Rectal smooth muscle tissue (tissue), 1 donor: ENCODE data around the gene IGFBP5.

Experiments
- H3K27ac ChIP-seq: one replicate; pipeline ENCODE4 v1.7.0; 2013; ENCODE audit warnings: low read depth, low read length, inconsistent platforms
- H3K27me3 ChIP-seq: one replicate; pipeline ENCODE4 v1.7.0; 2013; ENCODE audit warnings: low read length; ENCODE audit not compliant: control insufficient read depth, insufficient read depth
- H3K36me3 ChIP-seq: one replicate; pipeline ENCODE4 v1.7.0; 2013; ENCODE audit warnings: low read length; ENCODE audit not compliant: control insufficient read depth, insufficient read depth
- H3K4me1 ChIP-seq: one replicate; pipeline ENCODE4 v1.7.0; 2013; ENCODE audit warnings: low read length; ENCODE audit not compliant: control insufficient read depth, insufficient read depth
- H3K4me3 ChIP-seq: one replicate; pipeline ENCODE4 v1.7.0; 2013; ENCODE audit warnings: low read length
- H3K9ac ChIP-seq: one replicate; pipeline ENCODE4 v1.7.0; 2013; ENCODE audit warnings: low read length

Gene IGFBP5

GRCh38 chr2:216657980-216658379, 37.4 kb downstream of the IGFBP5 start:
- Histone ChIP-seq H3K27ac (no peak overlapping the region), H3K36me3 (no peaks in the 10 kb centered on the region), H3K4me3 (no peak overlapping the region), H3K27me3 (no peaks in the 10 kb centered on the region), H3K9ac (no peak overlapping the region), H3K4me1 (no peaks in the 10 kb centered on the region)

- Histone ChIP-seq H3K9ac (no peak overlapping the region), H3K27me3 (no peaks in the 10 kb centered on the region), H3K4me3 (no peak overlapping the region), H3K36me3 (no peaks in the 10 kb centered on the region), H3K4me1 (no peaks in the 10 kb centered on the region), H3K27ac (no peak overlapping the region)
Observed at GRCh38 chr2:216657086-216657855, 38.1 kb downstream of the IGFBP5 start.

DNA sequence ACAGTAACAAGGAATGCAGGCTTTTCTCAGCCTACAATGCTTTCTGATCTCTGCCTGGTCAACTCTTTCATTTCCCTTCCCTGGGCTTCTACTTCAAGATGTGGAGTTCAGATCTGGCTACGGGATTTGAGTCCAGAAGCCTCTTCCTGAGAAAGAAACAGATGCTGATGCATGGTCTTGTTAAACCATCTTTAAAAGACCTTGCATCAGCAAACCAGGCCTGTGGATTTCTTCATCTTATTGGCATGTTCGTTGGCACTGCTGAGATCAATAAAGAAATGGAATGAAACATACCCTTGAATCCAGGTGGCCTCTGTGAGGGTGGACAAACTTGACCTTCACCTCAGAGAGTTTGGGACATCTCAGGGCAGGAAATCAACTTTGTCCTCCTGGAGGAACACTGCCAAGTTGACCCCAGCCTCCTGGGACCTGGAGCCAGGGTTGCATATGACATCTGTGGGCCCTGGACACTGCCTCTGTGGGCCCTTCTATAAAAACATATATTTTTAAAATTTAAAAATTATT, 40.8 kb downstream of the IGFBP5 start:
- Histone ChIP-seq H3K27ac (no peak overlapping the region), H3K9ac (no peak overlapping the region), H3K4me3 (no peak overlapping the region), H3K36me3 (no peaks in the 10 kb centered on the region), H3K4me1 (no peaks in the 10 kb centered on the region), H3K27me3 (no peaks in the 10 kb centered on the region)

DNA sequence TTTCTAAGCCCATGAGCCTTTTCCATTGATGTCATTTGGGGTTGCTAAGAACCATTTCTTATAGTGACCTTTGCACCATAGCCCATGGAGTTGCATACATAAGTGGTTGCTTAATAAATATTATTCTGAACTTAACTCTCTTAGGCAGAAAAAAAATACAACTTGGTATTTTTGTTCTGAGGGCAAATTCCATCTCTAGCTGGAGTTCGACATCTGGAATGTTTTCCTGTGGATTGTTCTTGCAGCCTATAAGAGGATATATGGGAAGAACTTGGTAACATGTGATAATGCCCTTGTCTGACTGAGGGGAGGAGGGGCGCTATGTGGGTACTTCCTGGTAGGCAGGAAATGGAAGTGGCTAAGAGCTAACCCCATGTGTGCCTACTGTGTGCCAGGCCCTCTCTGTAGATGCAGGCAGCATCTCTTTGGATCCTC, 41.4 kb downstream of the IGFBP5 start:
- H3K36me3 ChIP-seq = no peaks in the 10 kb centered on the region
- H3K9ac ChIP-seq = no peak overlapping the region
- no peaks in the 10 kb centered on the region for H3K4me1 ChIP-seq
- H3K27me3 ChIP-seq = no peaks in the 10 kb centered on the region
- H3K27ac ChIP-seq = no peak overlapping the region
- H3K4me3 ChIP-seq = no peak overlapping the region

GRCh38 chr2:216653093-216653799, 42.1 kb downstream of the IGFBP5 start:
- no peak overlapping the region for H3K27ac ChIP-seq
- H3K4me3 ChIP-seq = no peak overlapping the region
- no peak overlapping the region for H3K9ac ChIP-seq
- no peaks in the 10 kb centered on the region for H3K27me3 ChIP-seq
- H3K36me3 ChIP-seq = no peaks in the 10 kb centered on the region
- H3K4me1 ChIP-seq = no peaks in the 10 kb centered on the region

DNA sequence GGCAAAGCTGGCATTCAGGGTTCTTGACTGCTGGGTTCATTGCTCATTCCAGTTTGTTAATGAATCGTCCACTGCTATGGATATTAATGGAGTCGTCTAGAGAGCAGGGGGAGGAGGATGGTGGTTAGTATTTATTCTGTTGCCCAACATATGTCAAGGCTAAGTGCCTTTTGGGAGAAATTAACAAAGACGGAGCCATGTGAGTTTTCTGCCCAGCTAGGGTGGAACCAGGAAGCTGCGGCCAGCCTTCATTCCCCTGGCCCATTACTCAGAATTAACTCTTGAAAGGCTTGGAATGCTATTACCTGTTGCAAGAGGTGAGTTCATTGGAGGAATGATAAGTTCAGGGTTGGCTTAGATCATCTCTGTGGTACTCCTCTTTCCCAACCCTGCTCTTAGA, 42.8 kb downstream of the IGFBP5 start:
- no peaks in the 10 kb centered on the region for H3K27me3 ChIP-seq
- H3K36me3 ChIP-seq = no peaks in the 10 kb centered on the region
- H3K9ac ChIP-seq = no peak overlapping the region
- no peak overlapping the region for H3K4me3 ChIP-seq
- no peak overlapping the region for H3K27ac ChIP-seq
- H3K4me1 ChIP-seq = no peaks in the 10 kb centered on the region

DNA sequence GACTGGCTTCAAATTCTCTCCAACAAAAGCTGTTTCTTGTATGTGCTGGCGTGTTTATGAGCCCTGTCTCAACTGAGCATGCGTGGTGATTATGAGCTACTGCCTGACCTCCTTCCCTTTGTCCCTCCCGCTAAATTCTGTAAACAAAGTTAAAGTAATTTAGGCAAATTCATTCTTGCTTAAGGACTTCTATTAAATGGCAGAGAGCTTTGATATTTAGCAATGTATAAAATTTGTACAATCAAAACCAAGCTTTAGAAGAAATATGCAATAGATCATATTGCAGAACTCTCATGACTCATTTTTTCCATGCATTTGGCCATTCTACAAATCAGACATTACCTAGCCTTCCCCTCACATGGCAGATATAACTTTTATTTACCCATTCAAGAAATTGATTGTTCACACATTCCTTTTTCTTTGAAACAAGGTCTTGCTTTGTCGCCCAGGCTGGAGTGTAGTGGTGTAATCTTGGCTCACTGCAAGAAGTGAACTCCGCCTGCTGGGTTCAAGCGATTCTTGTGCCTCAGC, 43.9 kb downstream of the IGFBP5 start:
- H3K27me3 ChIP-seq = no peaks in the 10 kb centered on the region
- H3K36me3 ChIP-seq = no peaks in the 10 kb centered on the region
- H3K4me3 ChIP-seq = no peak overlapping the region
- no peaks in the 10 kb centered on the region for H3K4me1 ChIP-seq
- no peak overlapping the region for H3K27ac ChIP-seq
- no peak overlapping the region for H3K9ac ChIP-seq

DNA sequence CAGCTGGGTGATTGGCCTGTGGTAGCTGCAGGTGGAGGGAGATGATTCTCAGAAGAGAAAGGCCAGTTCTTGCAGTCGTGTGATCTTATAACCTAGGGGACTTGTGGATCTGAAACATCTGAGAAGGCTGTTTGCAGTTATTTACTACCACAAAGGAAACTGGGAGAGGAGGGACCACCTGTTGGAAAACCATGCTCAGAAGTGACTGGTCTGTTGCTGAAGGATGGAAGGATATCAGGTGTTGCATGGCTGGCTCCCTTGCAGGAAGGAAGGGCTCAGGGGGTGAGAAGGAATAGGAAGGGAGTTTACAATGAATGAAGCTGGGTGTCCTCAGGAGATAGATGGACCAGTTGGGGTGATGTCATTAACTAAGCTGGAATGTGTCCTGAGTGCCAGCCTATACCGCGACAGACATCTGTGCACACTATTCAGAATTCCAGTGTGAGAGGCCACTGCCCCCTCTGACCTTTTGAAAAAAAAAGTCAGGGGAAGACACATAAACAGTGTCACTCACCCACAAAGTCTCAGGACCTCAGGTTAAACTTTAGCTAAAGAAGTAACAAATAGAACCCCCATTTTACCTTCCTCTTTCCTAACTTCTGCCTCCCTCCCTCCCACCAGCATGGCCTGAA, 44.6 kb downstream of the IGFBP5 start:
- Histone ChIP-seq H3K9ac (no peak overlapping the region), H3K27me3 (no peaks in the 10 kb centered on the region), H3K27ac (no peak overlapping the region), H3K4me3 (no peak overlapping the region), H3K36me3 (no peaks in the 10 kb centered on the region), H3K4me1 (no peaks in the 10 kb centered on the region)

GRCh38 chr2:216649574-216649973, 45.8 kb downstream of the IGFBP5 start:
- no peaks in the 10 kb centered on the region for H3K36me3 ChIP-seq
- H3K27me3 ChIP-seq = no peaks in the 10 kb centered on the region
- no peak overlapping the region for H3K9ac ChIP-seq
- no peak overlapping the region for H3K4me3 ChIP-seq
- H3K4me1 ChIP-seq = no peaks in the 10 kb centered on the region
- no peak overlapping the region for H3K27ac ChIP-seq

DNA sequence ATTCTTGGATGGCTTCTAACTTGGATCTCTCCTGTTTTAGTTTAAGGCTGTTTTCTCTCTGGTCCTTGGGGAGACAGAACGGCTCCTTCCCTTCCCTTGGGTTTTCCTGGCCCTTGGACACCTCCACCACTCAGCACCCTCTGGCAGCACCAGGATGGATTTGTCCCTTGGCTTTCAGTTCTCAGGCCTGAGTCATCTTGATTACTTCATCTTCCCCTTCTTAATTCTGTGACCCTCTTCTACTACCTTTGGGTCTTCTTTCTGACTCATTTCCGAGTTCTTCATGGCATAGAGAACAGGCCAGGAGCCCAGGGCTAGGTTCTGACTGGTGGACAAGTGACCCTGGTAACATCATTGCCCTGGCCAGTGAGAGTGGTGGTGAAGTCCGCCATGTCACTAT, 47.2 kb downstream of the IGFBP5 start:
- Histone ChIP-seq H3K4me1 (no peaks in the 10 kb centered on the region), H3K27me3 (no peaks in the 10 kb centered on the region), H3K36me3 (no peaks in the 10 kb centered on the region), H3K9ac (no peak overlapping the region), H3K4me3 (no peak overlapping the region), H3K27ac (no peak overlapping the region)

DNA sequence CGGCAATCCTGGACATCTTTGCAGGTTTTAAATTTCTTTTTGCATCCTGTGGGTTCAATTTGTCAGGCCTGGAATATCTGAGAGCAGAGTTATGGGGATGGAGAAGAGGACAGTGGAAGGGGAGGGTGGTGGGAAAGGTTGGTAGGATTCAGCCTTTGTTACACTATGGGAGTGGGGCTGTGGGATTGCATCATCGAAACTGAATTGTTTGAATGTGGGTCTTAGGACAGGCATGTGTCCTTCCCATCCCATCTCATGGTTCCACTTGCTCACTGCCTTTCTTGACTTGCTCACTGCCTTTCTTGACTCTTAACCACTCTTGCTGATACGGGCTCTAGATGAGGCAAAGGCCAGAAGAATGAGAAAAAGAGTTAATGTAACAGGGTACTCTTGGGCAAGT, 49.2 kb downstream of the IGFBP5 start:
- no peaks in the 10 kb centered on the region for H3K4me1 ChIP-seq
- no peak overlapping the region for H3K9ac ChIP-seq

GRCh38 chr2:216645636-216645950, 49.8 kb downstream of the IGFBP5 start:
- no peaks in the 10 kb centered on the region for H3K4me1 ChIP-seq
- no peaks in the 10 kb centered on the region for H3K36me3 ChIP-seq
- no peaks in the 10 kb centered on the region for H3K27me3 ChIP-seq
- no peak overlapping the region for H3K27ac ChIP-seq
- H3K4me3 ChIP-seq = no peak overlapping the region
- H3K9ac ChIP-seq = no peak overlapping the region

More for the DNA sequence above, 49.2 kb downstream of the IGFBP5 start:
- H3K27me3 ChIP-seq = no peaks in the 10 kb centered on the region
- H3K27ac ChIP-seq = no peak overlapping the region
- H3K4me3 ChIP-seq = no peak overlapping the region
- H3K36me3 ChIP-seq = no peaks in the 10 kb centered on the region
